ENCODE data around the gene NOPCHAP1. TPM values are rescaled to one million over a fixed set of nuclear protein-coding genes. Genes with fewer than 3 reads are reported as not detected.
"Not testable (repeated sequence)": the region's sequence is repeated elsewhere in the genome, so short reads cannot be mapped to it uniquely, and the experiment has no call there.

NOPCHAP1 gene
- total RNA-seq: 2.7 TPM

DNA sequence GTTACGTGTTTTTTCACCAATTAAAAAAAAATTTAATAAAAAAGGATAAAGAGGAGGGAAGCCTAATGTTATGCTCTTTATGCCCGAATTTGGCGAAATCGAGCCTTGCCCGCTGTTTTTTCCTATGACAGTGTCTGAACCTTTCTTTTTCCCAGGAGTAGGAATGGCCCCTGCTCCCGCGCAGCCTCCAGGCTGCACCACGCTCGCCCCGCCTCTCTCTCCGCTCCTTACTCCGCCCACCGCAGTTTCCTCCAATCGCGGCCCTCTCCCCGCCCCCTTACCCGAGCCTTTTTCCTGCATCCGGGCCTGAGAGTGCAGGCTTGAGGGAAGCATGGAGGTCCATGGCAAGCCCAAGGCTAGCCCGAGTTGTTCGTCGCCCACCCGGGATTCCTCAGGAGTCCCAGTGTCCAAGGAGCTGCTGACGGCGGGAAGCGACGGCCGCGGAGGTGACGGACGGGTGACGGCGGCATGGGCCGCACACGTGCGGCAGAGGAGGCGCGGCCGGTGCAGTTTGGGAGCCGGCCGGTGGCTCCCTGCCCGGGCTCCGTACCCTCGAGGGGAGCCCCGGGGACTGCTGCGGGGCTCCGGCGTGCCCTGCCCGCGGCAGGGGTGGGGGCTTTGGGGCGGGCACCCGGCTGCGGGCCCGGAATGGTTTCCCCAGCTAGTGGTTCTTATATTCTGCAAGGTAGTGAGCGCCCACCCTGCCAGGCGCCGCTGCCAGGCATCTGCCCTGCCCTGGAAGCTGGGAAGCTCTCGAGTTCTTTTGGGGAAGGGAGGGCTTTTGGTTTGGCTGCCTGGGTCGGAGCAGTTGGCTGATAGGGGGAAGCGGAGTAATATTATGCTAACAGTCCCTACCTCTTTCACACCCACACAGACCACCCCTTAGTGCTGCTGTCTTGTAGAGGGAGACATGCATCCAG, at the start of gene NOPCHAP1:
Gene NOPCHAP1, plus strand, starts transcription at position 295 of the 920 bp plus-strand sequence. Its CDS starts 37 bp downstream, at position 332.
- Histone ChIP-seq H3K4me1 (ENCODE audit: insufficient read depth, low read length) (peaks cover 18% of the 10 kb centered on the region), H3K9me3 (ENCODE audit: low read depth, low read length) (no peaks in the 10 kb centered on the region), H3K27me3 (ENCODE audit: insufficient read depth, low read length) (no peaks in the 10 kb centered on the region), H3K4me3 (ENCODE audit: low read length) (peak within 1 kb of the TSS; percentile 61)

DNA sequence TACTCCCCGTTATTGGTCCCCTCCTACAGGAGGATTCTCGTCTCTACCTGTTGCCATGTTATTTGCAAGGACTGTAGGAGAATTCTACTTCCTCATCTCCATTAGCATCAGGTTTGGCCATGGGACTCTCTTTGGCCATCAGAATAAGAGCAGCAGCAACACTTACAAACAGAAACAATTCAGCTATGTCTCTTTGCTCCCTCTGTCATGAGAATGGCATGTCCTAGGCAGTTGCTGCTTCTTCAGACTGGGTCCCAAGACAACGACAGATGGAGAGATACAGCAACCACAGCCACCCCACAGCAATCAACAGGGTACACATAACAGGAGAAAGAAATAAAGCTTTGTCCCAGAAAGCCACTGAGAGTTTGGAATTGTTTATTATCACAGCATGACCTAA, 47.7 kb upstream of the NOPCHAP1 start:
- Histone ChIP-seq H3K4me1 (ENCODE audit: insufficient read depth, low read length) (no peaks in the 10 kb centered on the region), H3K9me3 (ENCODE audit: low read depth, low read length) (no peaks in the 10 kb centered on the region), H3K4me3 (ENCODE audit: low read length) (no peak overlapping the region), H3K27me3 (ENCODE audit: insufficient read depth, low read length) (no peaks in the 10 kb centered on the region)

DNA sequence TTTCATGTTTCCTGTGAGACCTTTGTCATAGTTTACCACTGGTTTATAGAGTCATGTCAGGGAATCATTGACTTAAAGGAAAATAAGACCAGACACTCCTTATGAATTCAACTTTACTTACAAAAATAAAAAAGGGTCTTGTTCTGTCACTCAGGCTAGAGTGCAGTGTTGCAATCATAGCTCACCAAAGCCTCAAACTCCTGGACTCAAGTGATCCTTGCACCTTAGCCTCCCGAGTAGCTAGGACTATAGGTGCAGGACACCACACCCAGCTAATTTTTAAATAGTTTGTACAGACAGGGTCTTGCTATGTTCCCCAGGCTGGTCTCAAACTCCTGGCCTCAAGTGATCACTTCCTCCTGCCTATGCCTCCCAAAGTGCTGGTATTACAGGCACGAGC, 47.0 kb upstream of the NOPCHAP1 start:
- no peaks in the 10 kb centered on the region for H3K27me3 ChIP-seq (ENCODE audit: insufficient read depth, low read length)
- H3K9me3 ChIP-seq (ENCODE audit: low read depth, low read length): no peaks in the 10 kb centered on the region
- no peaks in the 10 kb centered on the region for H3K4me1 ChIP-seq (ENCODE audit: insufficient read depth, low read length)
- H3K4me3 ChIP-seq (ENCODE audit: low read length): no peak overlapping the region

- H3K4me3 ChIP-seq (ENCODE audit: low read length): no peak overlapping the region
- no peaks in the 10 kb centered on the region for H3K9me3 ChIP-seq (ENCODE audit: low read depth, low read length)
- no peaks in the 10 kb centered on the region for H3K4me1 ChIP-seq (ENCODE audit: insufficient read depth, low read length)
- H3K27me3 ChIP-seq (ENCODE audit: insufficient read depth, low read length): no peaks in the 10 kb centered on the region
Observed at GRCh38 chr12:104941454-104941853, 44.7 kb upstream of the NOPCHAP1 start.

- H3K4me3 ChIP-seq (ENCODE audit: low read length): no peak overlapping the region
- no peaks in the 10 kb centered on the region for H3K9me3 ChIP-seq (ENCODE audit: low read depth, low read length)
- H3K27me3 ChIP-seq (ENCODE audit: insufficient read depth, low read length): no peaks in the 10 kb centered on the region
- no peaks in the 10 kb centered on the region for H3K4me1 ChIP-seq (ENCODE audit: insufficient read depth, low read length)
Observed at GRCh38 chr12:104942075-104942474, 44.0 kb upstream of the NOPCHAP1 start.

- not testable (repeated sequence) for H3K4me1 ChIP-seq (ENCODE audit: insufficient read depth, low read length); H3K4me3 ChIP-seq (ENCODE audit: low read length); H3K27me3 ChIP-seq (ENCODE audit: insufficient read depth, low read length); H3K9me3 ChIP-seq (ENCODE audit: low read depth, low read length)
Observed at GRCh38 chr12:104943401-104943800, 42.7 kb upstream of the NOPCHAP1 start.

- no peaks in the 10 kb centered on the region for H3K4me1 ChIP-seq (ENCODE audit: insufficient read depth, low read length)
- no peaks in the 10 kb centered on the region for H3K9me3 ChIP-seq (ENCODE audit: low read depth, low read length)
- no peaks in the 10 kb centered on the region for H3K27me3 ChIP-seq (ENCODE audit: insufficient read depth, low read length)
- H3K4me3 ChIP-seq (ENCODE audit: low read length): no peak overlapping the region
Observed at GRCh38 chr12:104944252-104944651, 41.9 kb upstream of the NOPCHAP1 start.

DNA sequence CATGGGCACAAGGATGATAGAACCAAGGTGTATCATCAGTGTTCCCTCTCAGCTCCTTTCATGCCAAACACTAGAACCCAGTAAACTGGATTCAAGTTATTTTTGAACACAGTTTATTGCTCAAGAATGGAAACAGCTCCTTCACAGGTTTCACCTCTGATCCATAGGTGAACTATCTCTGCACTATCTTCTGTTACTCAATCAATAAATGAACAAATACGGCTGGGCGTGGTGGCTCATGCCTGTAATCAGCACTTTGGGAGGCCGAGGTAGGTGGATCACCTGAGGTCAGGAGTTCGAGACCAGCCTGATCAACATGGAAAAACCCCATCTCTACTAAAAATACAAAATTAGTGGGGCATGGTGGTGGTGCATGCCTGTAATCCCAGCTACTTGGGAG, 37.4 kb upstream of the NOPCHAP1 start:
- not testable (repeated sequence) for H3K9me3 ChIP-seq (ENCODE audit: low read depth, low read length); H3K4me3 ChIP-seq (ENCODE audit: low read length); H3K27me3 ChIP-seq (ENCODE audit: insufficient read depth, low read length); H3K4me1 ChIP-seq (ENCODE audit: insufficient read depth, low read length)

DNA sequence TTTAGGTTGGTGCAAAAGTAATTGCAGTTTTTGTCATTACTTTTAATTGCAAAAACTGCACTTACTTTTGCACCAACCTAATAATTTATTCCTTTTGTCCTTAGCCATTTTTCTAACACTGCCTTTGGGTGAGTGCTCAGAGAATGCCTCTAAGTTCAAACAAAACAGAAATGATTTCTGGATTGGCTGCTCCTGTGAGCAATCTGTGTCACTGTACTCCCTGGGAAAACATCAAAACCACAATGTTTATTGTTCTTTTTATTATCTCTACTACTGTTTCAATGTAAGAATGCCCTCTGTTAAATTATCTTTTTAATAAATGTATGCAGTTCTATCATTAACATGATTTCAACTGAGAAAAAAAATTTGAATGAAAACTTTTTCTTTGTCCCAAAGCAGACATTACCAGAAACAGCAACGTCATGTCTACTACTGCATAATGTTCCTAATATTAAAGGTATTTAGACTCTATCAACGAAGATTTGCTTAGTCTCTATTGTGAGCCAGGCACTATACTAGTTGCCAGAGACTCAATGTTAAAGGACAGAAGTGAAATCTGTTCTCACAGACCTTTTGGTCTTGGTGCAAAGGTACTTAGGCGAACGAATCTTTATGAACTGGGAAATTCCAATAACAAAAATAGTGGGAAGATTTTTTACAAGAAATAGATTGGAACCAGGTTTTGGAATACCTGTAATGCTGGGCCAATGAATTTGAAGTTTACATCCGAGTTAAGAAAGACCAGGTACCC, 34.2 kb upstream of the NOPCHAP1 start:
- peaks cover 7% of the 10 kb centered on the region for H3K27me3 ChIP-seq (ENCODE audit: insufficient read depth, low read length)
- no peaks in the 10 kb centered on the region for H3K9me3 ChIP-seq (ENCODE audit: low read depth, low read length)
- no peaks in the 10 kb centered on the region for H3K4me1 ChIP-seq (ENCODE audit: insufficient read depth, low read length)
- H3K4me3 ChIP-seq (ENCODE audit: low read length): no peak overlapping the region

DNA sequence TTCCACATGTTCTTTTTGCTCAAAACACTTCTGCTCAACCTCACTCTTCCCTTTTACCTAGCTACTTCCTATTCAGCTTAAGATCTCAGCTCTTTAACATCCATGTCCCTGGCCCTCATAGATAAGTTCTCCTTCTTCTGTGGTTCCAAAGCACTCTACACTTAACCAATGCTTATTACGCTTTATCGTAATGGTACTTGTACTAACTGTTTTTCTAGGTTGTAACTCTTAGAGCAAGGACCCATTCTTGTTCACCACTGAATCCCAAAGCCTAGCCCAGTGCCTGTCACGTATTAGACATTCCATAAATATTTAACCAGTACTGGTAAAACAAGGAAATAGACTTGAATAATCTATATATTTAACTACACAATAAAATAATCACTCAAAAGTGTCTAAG, 33.3 kb upstream of the NOPCHAP1 start:
- peaks cover 14% of the 10 kb centered on the region for H3K27me3 ChIP-seq (ENCODE audit: insufficient read depth, low read length)
- H3K9me3 ChIP-seq (ENCODE audit: low read depth, low read length): no peaks in the 10 kb centered on the region

DNA sequence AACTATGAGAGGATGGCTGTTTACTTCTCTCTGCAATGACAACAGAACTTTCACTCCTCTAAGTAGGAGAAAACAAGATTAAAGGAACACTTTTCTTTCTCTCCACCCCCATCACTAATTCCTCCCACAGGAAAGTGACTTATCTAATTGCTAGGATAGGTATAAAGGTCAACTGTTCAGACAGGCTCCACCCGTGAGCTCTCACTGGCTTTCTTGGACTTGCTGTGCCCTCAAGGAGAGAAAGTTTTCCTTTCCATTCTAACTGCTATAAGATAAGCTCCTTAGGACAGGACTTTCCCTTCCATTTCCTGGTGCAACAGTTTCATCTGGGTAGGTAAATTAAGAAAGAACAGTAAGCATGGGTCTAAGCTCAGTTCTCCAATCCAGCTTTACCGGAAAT, 32.8 kb upstream of the NOPCHAP1 start:
- H3K9me3 ChIP-seq (ENCODE audit: low read depth, low read length): no peaks in the 10 kb centered on the region
- H3K27me3 ChIP-seq (ENCODE audit: insufficient read depth, low read length): peaks cover 14% of the 10 kb centered on the region
- peaks cover 5% of the 10 kb centered on the region for H3K4me1 ChIP-seq (ENCODE audit: insufficient read depth, low read length)
- no peak overlapping the region for H3K4me3 ChIP-seq (ENCODE audit: low read length)

More for the DNA sequence above, 33.3 kb upstream of the NOPCHAP1 start:
- Histone ChIP-seq H3K4me1 (ENCODE audit: insufficient read depth, low read length) (peaks cover 4% of the 10 kb centered on the region), H3K4me3 (ENCODE audit: low read length) (no peak overlapping the region)

DNA sequence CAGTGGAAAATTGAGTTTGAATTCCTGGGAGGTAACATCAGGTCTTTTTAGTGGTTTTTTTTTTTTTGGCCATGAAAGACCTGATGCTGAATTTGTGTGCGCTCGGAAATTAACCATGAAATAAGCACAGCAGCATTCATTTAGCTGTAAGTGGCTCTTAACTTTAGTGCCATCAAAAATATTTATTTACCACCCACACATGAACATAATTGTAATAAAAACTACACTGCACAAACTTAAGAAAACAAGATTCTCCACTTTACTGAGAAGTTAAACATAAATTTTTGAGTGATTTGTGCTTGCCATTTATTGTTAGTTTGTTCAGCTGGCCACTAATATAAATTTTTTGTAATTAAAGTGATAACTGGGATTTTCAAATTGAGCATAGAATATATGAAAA, 30.4 kb upstream of the NOPCHAP1 start:
- Histone ChIP-seq H3K4me3 (ENCODE audit: low read length) (no peak overlapping the region), H3K4me1 (ENCODE audit: insufficient read depth, low read length) (peaks cover 17% of the 10 kb centered on the region), H3K27me3 (ENCODE audit: insufficient read depth, low read length) (peaks cover 20% of the 10 kb centered on the region), H3K9me3 (ENCODE audit: low read depth, low read length) (no peaks in the 10 kb centered on the region)

- Histone ChIP-seq H3K4me3 (ENCODE audit: low read length) (peak overlapping the region; percentile 51), H3K4me1 (ENCODE audit: insufficient read depth, low read length) (peaks cover 17% of the 10 kb centered on the region), H3K27me3 (ENCODE audit: insufficient read depth, low read length) (peaks cover 20% of the 10 kb centered on the region), H3K9me3 (ENCODE audit: low read depth, low read length) (no peaks in the 10 kb centered on the region)
Observed at GRCh38 chr12:104956870-104957718, 29.0 kb upstream of the NOPCHAP1 start.

DNA sequence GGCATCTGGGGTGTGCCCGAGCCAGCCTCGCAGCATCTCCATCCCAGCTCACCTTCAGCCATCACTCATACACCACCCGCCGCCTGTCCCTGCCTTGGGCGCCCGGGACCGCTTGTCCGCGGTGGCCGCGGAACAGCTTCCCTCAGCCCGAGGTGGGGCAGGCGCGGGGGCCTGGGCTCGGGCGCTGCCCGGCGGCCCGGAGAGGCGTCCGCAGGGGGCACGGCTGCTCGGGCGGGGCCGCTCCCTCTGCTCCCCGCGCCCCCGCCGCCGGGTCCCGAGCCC, 28.5 kb upstream of the NOPCHAP1 start:
- H3K4me3 ChIP-seq (ENCODE audit: low read length): peak overlapping the region; percentile 51
- H3K4me1 ChIP-seq (ENCODE audit: insufficient read depth, low read length): peaks cover 17% of the 10 kb centered on the region
- H3K27me3 ChIP-seq (ENCODE audit: insufficient read depth, low read length): peaks cover 20% of the 10 kb centered on the region
- H3K9me3 ChIP-seq (ENCODE audit: low read depth, low read length): no peaks in the 10 kb centered on the region

Data from mononuclear cell (primary cell).